Measurements from ENCODE around the gene SLC17A3.

Gene SLC17A3

DNA sequence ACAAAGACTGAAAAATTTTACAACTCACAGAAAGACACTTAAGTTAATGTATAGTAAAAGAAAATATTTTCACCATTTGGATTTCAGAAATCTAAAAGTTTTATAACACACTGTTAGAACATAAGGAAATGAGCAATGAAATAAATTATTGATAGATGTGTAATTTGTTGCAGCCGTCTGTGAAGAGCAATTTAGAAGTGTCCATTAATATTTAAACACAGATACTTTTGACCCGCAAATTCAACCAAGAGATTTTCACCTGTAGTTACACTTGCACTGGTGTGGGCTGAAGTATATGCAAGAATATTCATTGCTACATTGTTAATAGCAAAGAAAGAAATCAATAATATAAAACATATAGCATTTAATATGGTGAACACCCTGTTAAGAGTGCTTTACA is 14.6 kb upstream of the SLC17A3 start:
- DNase-seq (ENCODE audit: low spot score): no peak

DNA sequence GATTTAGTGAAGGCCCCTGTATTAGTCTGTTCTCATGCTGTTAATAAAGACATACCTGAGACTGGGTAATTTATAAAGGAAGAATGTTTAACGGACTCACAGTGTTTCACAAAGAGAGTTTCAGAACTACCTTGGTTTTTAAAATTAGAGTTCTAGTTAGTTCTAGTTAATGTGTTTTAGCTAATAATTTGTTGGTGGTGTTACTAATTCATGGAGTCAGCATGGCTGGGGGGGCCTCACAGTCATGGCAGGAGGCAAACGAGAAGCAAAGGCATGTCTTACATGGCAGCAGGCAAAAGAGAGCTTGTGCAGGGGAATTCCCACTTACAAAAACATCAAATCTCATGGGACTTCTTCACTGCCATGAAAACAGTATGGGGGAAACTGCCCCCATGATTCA is 12.0 kb upstream of the SLC17A3 start:
- TF ChIP-seq, protein P1, sequence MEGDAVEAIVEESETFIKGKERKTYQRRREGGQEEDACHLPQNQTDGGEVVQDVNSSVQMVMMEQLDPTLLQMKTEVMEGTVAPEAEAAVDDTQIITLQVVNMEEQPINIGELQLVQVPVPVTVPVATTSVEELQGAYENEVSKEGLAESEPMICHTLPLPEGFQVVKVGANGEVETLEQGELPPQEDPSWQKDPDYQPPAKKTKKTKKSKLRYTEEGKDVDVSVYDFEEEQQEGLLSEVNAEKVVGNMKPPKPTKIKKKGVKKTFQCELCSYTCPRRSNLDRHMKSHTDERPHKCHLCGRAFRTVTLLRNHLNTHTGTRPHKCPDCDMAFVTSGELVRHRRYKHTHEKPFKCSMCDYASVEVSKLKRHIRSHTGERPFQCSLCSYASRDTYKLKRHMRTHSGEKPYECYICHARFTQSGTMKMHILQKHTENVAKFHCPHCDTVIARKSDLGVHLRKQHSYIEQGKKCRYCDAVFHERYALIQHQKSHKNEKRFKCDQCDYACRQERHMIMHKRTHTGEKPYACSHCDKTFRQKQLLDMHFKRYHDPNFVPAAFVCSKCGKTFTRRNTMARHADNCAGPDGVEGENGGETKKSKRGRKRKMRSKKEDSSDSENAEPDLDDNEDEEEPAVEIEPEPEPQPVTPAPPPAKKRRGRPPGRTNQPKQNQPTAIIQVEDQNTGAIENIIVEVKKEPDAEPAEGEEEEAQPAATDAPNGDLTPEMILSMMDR (IDR thresholded peaks at IDR 0.05; ENCODE audit: extremely low read depth, missing control alignments): no peak

More for the DNA sequence above, 14.6 kb upstream of the SLC17A3 start:
- TF ChIP-seq, protein P1 (IDR thresholded peaks at IDR 0.05; ENCODE audit: extremely low read depth, missing control alignments): no peak

DNA sequence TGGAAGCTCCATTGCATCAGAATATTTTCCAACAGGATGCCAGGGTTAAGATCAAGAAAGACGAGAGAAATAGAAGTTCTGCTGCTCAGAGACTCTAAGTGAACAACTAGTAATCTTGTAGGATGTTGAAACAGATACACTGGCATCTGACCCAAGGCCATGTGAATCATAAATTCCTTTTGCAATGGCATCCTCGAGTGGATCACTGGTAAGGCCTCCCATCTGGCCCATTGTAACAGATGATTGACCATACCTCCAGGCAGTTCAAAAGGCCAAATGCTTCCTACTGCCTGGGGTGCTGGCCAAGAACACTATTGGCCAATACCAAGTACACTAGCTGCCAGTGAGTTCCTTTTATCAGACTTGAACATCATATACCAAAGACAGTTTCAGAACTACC is 9.9 kb upstream of the SLC17A3 start:
- DNase-seq (ENCODE audit: low spot score): no peak
- TF ChIP-seq, protein P1 (IDR thresholded peaks at IDR 0.05; ENCODE audit: extremely low read depth, missing control alignments): no peak

More for the DNA sequence above, 12.0 kb upstream of the SLC17A3 start:
- no peak for DNase-seq (ENCODE audit: low spot score)

DNA sequence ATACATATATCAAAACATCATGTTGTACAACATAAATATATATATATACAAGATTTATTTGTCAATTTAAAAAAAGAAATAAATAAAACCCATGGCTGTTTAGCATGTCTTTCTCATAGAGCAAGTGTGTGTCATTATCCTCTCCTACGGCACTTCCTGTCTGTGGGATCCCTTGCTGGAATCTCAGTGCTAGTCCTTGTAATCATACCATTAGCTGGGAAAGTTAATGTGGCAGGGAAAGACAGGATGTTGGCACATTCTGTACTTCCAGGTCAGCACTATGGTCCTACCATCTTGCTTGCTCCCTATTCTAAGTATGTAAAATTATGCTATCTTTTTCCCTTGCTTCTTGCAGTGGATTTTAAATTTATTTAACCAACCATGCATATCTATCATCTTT is 9.5 kb upstream of the SLC17A3 start:
- TF ChIP-seq, protein P1 (IDR thresholded peaks at IDR 0.05; ENCODE audit: extremely low read depth, missing control alignments): no peak
- no peak for DNase-seq (ENCODE audit: low spot score)

DNA sequence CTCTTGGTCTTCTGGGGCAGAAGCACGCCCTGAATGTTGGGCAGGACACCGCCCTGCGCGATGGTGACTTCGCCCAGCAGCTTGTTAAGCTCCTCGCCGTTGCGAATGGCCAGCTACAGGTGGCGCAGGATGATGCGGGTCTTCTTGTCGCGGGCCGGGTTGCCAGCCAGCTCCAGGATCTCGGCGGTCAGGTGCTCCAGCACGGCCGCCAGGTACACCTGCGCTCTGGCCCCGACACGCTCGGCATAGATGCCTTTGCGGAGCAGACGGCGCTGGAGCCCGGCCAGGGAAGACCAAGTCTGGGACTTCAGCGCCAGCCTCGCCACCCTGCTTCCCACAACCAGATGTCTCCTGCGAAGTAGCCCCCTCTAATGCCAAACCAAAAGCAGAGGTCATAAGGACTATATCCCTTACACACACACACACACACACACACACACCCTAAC is 8.0 kb upstream of the SLC17A3 start:
- DNase-seq (ENCODE audit: low spot score): no peak
- TF ChIP-seq, protein P1 (IDR thresholded peaks at IDR 0.05; ENCODE audit: extremely low read depth, missing control alignments): no peak

DNA sequence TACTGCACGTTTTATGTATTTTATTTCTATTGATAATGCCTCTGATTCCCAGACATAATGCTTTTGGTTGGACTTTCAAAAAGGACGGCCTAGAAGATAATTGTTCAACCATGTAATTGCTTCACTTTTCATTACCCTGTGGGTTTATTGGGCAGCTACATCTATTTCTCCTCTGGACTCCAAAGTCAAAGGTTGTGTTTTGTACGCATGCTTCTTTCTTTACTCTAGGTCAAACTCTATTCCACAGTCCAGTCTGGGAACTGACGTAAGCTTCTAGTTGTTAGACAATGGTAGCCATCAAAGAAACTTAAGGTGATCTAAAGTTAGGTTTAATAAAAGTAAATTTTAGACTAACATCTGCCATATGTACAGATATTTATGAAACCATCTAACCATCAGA is 6.6 kb upstream of the SLC17A3 start:
- no peak for DNase-seq (ENCODE audit: low spot score)
- TF ChIP-seq, protein P1 (IDR thresholded peaks at IDR 0.05; ENCODE audit: extremely low read depth, missing control alignments): no peak

DNA sequence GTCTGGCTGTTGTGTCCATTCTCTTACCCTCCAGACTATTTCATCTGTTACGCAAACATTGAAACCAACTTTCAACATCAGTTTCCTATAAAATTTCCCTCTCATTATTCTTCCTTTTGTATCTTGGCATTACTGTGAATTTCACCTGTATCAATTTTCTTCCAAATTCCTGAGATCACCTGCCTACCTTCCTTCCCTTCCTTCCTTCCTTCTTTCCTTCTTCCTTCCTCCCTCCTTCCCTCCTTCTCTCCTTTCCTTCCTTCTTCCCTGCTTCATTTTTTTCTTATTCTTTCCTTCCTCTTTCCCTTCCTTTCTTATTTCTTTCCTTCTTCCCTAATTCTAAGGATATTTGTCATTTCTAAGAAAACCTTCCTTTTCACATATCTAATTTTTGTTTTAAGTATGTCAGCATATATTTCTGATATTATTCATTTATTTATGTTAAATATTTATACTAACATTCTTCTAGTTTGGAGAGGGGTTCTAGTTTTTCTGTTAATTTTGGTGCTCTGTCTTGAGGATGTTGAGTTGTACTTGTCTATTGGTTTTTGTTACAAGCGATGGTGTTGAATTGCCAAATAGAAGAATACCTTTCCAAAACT is 4.8 kb upstream of the SLC17A3 start:
- TF ChIP-seq, protein P1 (IDR thresholded peaks at IDR 0.05; ENCODE audit: extremely low read depth, missing control alignments): no peak
- DNase-seq (ENCODE audit: low spot score): no peak

Data from GM20000 (cell line).